ENCODE results near the gene NPDC1. TPM values are rescaled to one million over a fixed set of nuclear protein-coding genes. Genes with fewer than 3 reads are reported as not detected.
A peak's percentile ranks its signal among the peaks of the same experiment; 100 is the strongest.

The NPDC1 gene
- total RNA-seq, 2 experiments from 2014 or later = 15.3 to 16.0 TPM

GRCh38 chr9:137079401-137079787, 33.4 kb upstream of the NPDC1 start:
- ChIA-PET POLR2A (no interaction called here), CTCF (interaction anchor here (1.2 kb wide), 1 partner anchor 12 kb away, joined by 3 read pairs; no protein-coding TSS in a partner anchor)
- Mint-ChIP-seq H3K27me3 (no peaks in the 10 kb centered on the region), H3K4me1 (ENCODE audit: low read depth) (peaks cover 3% of the 10 kb centered on the region), H3K9me3 (no peaks in the 10 kb centered on the region), H3K4me3 (peak overlapping the region; percentile 70), H3K27ac (no peak overlapping the region), H3K36me3 (ENCODE audit: low read depth) (peaks cover 4% of the 10 kb centered on the region)
- Histone ChIP-seq H3K4me1 (ENCODE audit: insufficient read depth, low read length) (peaks cover 18% of the 10 kb centered on the region), H3K27ac (ENCODE audit: low read depth in 1 of 2, low read length in 2 of 2) (no peak overlapping the region), H3K9me3 (ENCODE audit: control insufficient read depth in 1 of 2, insufficient read depth in 1 of 2, low read length in 2 of 2) (no peaks in the 10 kb centered on the region), H3K27me3 (ENCODE audit: control insufficient read depth in 1 of 2, insufficient read depth in 2 of 2, low read length in 2 of 2) (no peaks in the 10 kb centered on the region), H3K4me3 (ENCODE audit: low read length) (no peak overlapping the region), H3K36me3 (ENCODE audit: insufficient read depth, low read length) (peaks cover 10% of the 10 kb centered on the region)
- TF ChIP-seq CTCF (IDR thresholded peaks at IDR 0.05) = no peak
- DNase-seq (no peak), ATAC-seq (ENCODE audit: poor library complexity) (no peak)
- intact Hi-C loops (cut with DNase I, micrococcal nuclease) = no loop called here

- peak in 1 of 14 experiments; percentile 41 for DNase-seq
- H3K4me3 ChIP-seq (ENCODE audit: low read length) = no peak overlapping the region
Measured at GRCh38 chr9:137078701-137079400, 32.9 kb upstream of the NPDC1 start.

More at GRCh38 chr9:137078701-137079400, 32.9 kb upstream of the NPDC1 start:
- Mint-ChIP-seq H3K4me3 (peak overlapping the region; percentile 62), H3K27ac (no peak overlapping the region), H3K36me3 (ENCODE audit: low read depth) (peaks cover 4% of the 10 kb centered on the region), H3K27me3 (no peaks in the 10 kb centered on the region), H3K4me1 (ENCODE audit: low read depth) (peaks cover 3% of the 10 kb centered on the region), H3K9me3 (no peaks in the 10 kb centered on the region)
- Histone ChIP-seq H3K27ac (ENCODE audit: low read depth in 1 of 2, low read length in 2 of 2) (no peak overlapping the region), H3K9me3 (ENCODE audit: control insufficient read depth in 1 of 2, insufficient read depth in 1 of 2, low read length in 2 of 2) (no peaks in the 10 kb centered on the region), H3K36me3 (ENCODE audit: insufficient read depth, low read length) (peaks cover 10% of the 10 kb centered on the region), H3K4me1 (ENCODE audit: insufficient read depth, low read length) (peaks cover 18% of the 10 kb centered on the region), H3K27me3 (ENCODE audit: control insufficient read depth in 1 of 2, insufficient read depth in 2 of 2, low read length in 2 of 2) (no peaks in the 10 kb centered on the region)
- POLR2A ChIA-PET = interaction anchor here (1.1 to 2.7 kb wide), 2 partner anchors 8 to 11 kb away, joined by 4 to 24 read pairs; partner anchors contain the start of gene MAN1B1
- CTCF ChIA-PET = interaction anchor here (1.2 kb wide), 1 partner anchor 11 kb away, joined by 3 read pairs; no protein-coding TSS in a partner anchor
- intact Hi-C loops (cut with DNase I, micrococcal nuclease) = no loop called here
- no peak for ATAC-seq (ENCODE audit: poor library complexity)
- TF ChIP-seq CTCF (IDR thresholded peaks at IDR 0.05) = no peak
